Measurements from ENCODE around the gene SPON2. TPM values are rescaled to one million over a fixed set of nuclear protein-coding genes. Genes with fewer than 3 reads are reported as not detected.

The SPON2 gene
- total RNA-seq, 1 donor from 2014 or later = 2.1 TPM

DNA sequence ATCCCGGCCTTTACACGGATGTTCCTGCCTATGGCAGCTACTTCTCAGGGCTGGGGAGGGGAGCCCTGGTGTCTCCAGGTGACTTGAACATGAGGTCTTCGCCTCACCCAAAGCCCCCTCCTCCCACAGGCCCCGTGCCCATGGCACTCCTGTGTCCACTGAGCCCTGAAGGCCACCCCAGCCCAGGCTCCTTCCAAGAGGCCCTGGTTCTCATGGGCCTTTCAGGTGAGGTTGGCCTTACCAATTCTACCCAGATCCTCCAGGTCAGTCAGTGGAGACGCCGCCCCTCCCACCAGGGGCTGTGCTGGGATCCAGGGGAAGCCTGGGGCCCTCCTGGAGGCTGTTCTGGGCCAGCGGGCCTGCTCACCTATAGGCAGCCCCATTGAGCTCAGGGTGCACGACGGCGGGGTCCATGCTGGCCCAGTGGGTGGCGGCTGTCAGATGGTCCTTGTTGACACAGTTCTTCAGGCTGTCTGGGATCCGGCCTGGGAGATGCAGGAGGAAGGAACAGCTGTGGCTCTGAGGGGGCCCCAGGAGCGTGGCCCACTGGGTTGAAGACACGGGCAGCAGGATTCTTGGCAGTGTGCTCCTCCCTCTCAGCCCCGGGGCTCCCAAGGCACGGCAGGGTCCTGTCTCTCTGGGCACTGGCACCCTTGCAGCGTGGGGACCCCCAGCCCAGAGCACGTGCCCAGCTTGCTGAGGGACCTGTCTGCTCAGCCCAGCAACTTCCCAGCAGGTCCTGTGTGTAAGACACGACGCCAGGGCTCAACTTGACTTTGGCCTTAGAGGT lies 40.4 kb upstream of the SPON2 start:
- H3K9me3 Mint-ChIP-seq = no peaks in the 10 kb centered on the region
- Histone ChIP-seq H3K27me3 (no peaks in the 10 kb centered on the region), H3K9ac (no peak overlapping the region), H4K20me1 (ENCODE audit: low read depth) (peaks cover 3% of the 10 kb centered on the region), H3K9me3 (ENCODE audit: low read depth) (no peaks in the 10 kb centered on the region), H3K36me3 (no peaks in the 10 kb centered on the region), H3K79me2 (ENCODE audit: low read depth) (no peaks in the 10 kb centered on the region), H3K4me3 (no peak overlapping the region), H3K4me1 (no peaks in the 10 kb centered on the region), H3K4me2 (no peak overlapping the region), H2AFZ (replicated peaks) (no peak overlapping the region), H3F3A (ENCODE audit: low read depth) (no peaks in the 10 kb centered on the region), H3K27ac (no peak overlapping the region)
- H3K4me3 Mint-ChIP-seq = no peak overlapping the region
- TF ChIP-seq EZH2 (IDR thresholded peaks at IDR 0.05) (no peak), EZH2phosphoT487 (IDR thresholded peaks at IDR 0.05) (no peak)
- TF ChIP-seq, protein P1, sequence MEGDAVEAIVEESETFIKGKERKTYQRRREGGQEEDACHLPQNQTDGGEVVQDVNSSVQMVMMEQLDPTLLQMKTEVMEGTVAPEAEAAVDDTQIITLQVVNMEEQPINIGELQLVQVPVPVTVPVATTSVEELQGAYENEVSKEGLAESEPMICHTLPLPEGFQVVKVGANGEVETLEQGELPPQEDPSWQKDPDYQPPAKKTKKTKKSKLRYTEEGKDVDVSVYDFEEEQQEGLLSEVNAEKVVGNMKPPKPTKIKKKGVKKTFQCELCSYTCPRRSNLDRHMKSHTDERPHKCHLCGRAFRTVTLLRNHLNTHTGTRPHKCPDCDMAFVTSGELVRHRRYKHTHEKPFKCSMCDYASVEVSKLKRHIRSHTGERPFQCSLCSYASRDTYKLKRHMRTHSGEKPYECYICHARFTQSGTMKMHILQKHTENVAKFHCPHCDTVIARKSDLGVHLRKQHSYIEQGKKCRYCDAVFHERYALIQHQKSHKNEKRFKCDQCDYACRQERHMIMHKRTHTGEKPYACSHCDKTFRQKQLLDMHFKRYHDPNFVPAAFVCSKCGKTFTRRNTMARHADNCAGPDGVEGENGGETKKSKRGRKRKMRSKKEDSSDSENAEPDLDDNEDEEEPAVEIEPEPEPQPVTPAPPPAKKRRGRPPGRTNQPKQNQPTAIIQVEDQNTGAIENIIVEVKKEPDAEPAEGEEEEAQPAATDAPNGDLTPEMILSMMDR (IDR thresholded peaks at IDR 0.05) = no peak
- peaks cover 2% of the 10 kb centered on the region for H3K4me1 Mint-ChIP-seq
- H3K27me3 Mint-ChIP-seq (ENCODE audit: insufficient read depth, low read depth) = peaks cover 2% of the 10 kb centered on the region
- H3K27ac Mint-ChIP-seq = no peak overlapping the region
- DNase-seq (ENCODE audit: low spot score) = no peak
- H3K36me3 Mint-ChIP-seq = peaks cover 4% of the 10 kb centered on the region

DNA sequence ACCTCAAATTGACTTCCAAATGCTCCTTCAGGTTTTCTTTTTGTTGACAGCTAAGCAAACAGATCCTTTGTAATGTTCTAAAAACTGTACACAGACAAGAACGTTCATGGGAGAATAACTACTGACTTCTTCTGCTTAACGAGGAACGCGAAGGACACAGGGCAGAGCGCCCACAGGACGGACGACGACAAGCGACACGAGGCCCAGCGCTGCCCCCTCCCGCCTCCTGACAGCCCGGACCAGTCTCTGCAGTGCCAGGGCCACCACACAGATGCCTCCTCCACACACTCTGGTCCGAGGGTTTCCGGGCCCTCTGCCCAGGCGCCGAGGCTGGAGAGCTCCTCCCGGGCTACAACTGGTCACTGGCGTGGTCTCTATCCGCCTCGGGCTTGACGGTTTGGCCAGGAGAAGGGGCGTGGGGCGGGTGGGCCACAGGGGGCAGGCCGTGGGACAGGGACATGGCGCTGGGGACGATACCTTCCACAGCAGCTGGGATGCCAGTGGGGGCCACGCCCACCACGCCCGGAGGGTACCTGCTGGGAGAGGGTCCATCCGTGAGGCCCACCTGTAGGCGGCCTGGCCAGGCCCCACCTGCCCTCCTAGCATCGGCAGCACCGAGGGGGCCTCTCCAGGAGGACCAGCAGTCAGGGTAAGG lies 39.6 kb upstream of the SPON2 start:
- Histone ChIP-seq H3K4me2 (no peak overlapping the region), H3K79me2 (ENCODE audit: low read depth) (no peaks in the 10 kb centered on the region), H3K9ac (no peak overlapping the region), H3K27me3 (no peaks in the 10 kb centered on the region), H3K4me1 (no peaks in the 10 kb centered on the region), H3K36me3 (no peaks in the 10 kb centered on the region), H3K9me3 (ENCODE audit: low read depth) (no peaks in the 10 kb centered on the region), H2AFZ (replicated peaks) (no peak overlapping the region), H3K27ac (no peak overlapping the region), H3F3A (ENCODE audit: low read depth) (no peaks in the 10 kb centered on the region), H4K20me1 (ENCODE audit: low read depth) (peaks cover 3% of the 10 kb centered on the region), H3K4me3 (no peak overlapping the region)
- no peak overlapping the region for H3K27ac Mint-ChIP-seq
- peaks cover 2% of the 10 kb centered on the region for H3K4me1 Mint-ChIP-seq
- peaks cover 2% of the 10 kb centered on the region for H3K36me3 Mint-ChIP-seq
- H3K27me3 Mint-ChIP-seq (ENCODE audit: insufficient read depth, low read depth) = peaks cover 2% of the 10 kb centered on the region
- TF ChIP-seq EZH2phosphoT487 (IDR thresholded peaks at IDR 0.05) = no peak
- TF ChIP-seq, protein P1 (IDR thresholded peaks at IDR 0.05) = no peak
- TF ChIP-seq EZH2 (IDR thresholded peaks at IDR 0.05) = no peak
- H3K9me3 Mint-ChIP-seq = no peaks in the 10 kb centered on the region
- H3K4me3 Mint-ChIP-seq = no peak overlapping the region
- no peak for DNase-seq (ENCODE audit: low spot score)

DNA sequence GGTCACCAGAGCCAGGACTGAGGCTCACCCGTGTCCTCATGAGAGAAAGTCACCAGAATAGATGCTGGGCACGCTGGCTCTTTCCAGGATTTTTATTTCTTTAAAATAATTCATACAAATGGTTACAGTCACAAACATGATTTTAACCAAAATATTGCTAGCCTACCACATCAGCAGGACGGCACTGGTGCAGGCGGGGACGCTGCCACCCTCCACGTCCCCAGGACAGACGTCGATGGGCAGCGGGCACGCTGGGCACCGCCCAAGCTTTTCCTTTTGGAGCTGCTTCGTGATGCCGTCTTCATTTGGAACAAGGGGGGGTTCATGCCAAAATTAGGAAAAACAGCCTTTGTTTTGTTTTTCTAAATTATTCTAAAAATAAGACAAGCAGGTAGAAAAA lies 39.0 kb upstream of the SPON2 start:
- no peaks in the 10 kb centered on the region for H3F3A ChIP-seq (ENCODE audit: low read depth)
- peaks cover 3% of the 10 kb centered on the region for H4K20me1 ChIP-seq (ENCODE audit: low read depth)
- H2AFZ ChIP-seq (replicated peaks) = no peak overlapping the region
- no peak overlapping the region for H3K27ac ChIP-seq
- no peaks in the 10 kb centered on the region for H3K79me2 ChIP-seq (ENCODE audit: low read depth)
- no peaks in the 10 kb centered on the region for H3K4me1 ChIP-seq
- Mint-ChIP-seq H3K36me3 (peaks cover 2% of the 10 kb centered on the region), H3K27ac (no peak overlapping the region), H3K4me1 (peaks cover 2% of the 10 kb centered on the region), H3K9me3 (no peaks in the 10 kb centered on the region), H3K27me3 (ENCODE audit: insufficient read depth, low read depth) (peaks cover 2% of the 10 kb centered on the region), H3K4me3 (no peak overlapping the region)
- no peak overlapping the region for H3K4me2 ChIP-seq
- H3K9ac ChIP-seq = no peak overlapping the region
- no peak for TF ChIP-seq EZH2phosphoT487 (IDR thresholded peaks at IDR 0.05)
- no peak for TF ChIP-seq EZH2 (IDR thresholded peaks at IDR 0.05)
- TF ChIP-seq, protein P1 (IDR thresholded peaks at IDR 0.05) = no peak
- no peak for DNase-seq (ENCODE audit: low spot score)
- no peak overlapping the region for H3K4me3 ChIP-seq
- H3K9me3 ChIP-seq (ENCODE audit: low read depth) = no peaks in the 10 kb centered on the region
- H3K27me3 ChIP-seq = no peaks in the 10 kb centered on the region
- no peaks in the 10 kb centered on the region for H3K36me3 ChIP-seq

Data from neural progenitor cell (in vitro differentiated cells).